Right cardiac atrium (tissue), 5 donors: Measurements from ENCODE around the gene SLC1A7. TPM values are rescaled to one million over a fixed set of nuclear protein-coding genes. Genes with fewer than 3 reads are reported as not detected.

Experiments
- ATAC-seq, 2 donors: fragments of 200-7000 bp; cut with Tn5 transposase; one replicate each; pipeline versions ENCODE4 v1.8.0 to v1.9.1; 2020; ENCODE audit warnings: moderate library complexity in 2 of 2, mild to moderate bottlenecking in 1 of 2
- DNase-seq, 3 donors: peaks; one replicate each; pipeline ENCODE4 v3.0.0-alpha.2; 2020
- H3K27ac ChIP-seq: one replicate; pipeline ENCODE4 v1.5.1; 2013; ENCODE audit warnings: mild to moderate bottlenecking, low read length, control low read depth, moderate library complexity
- H3K27me3 ChIP-seq: one replicate; pipeline ENCODE4 v1.6.1; 2013; ENCODE audit not compliant: control insufficient read depth, insufficient read depth
- H3K4me1 ChIP-seq: one replicate; pipeline ENCODE4 v1.6.1; 2013; ENCODE audit warnings: low read length; ENCODE audit not compliant: control insufficient read depth, insufficient read depth
- H3K4me3 ChIP-seq: one replicate; pipeline ENCODE4 v1.5.1; 2013; ENCODE audit warnings: low read length, control low read depth
- H3K9me3 ChIP-seq: one replicate; pipeline ENCODE4 v1.6.1; 2013; ENCODE audit warnings: low read length; ENCODE audit not compliant: control insufficient read depth
- WGBS: extraction: QIAGEN DNeasy Blood & Tissue Kit; methylation state at CpG from one replicate; pipeline ENCODE4 v1.1.7; 2013; 5-methylcytosine and 5-hydroxymethylcytosine counted together
- intact Hi-C, 4 donors: fragments of 100-400 bp; cut with DNase I; formaldehyde crosslinking; loops; one replicate each; pipeline versions ENCODE4 v1.11.0 to v1.14.0; 2022 to 2023
- polyA plus RNA-seq: library from polyadenylated mRNA; stranded (reverse); fragments of 200-250 nt; gene quantifications from one replicate; pipeline ENCODE4 v1.2.3, GENCODE V29; 2013
- total RNA-seq, 4 donors: library from RNA; stranded (reverse); fragmentation: NEBNext Ultra II Directional; extraction: Animal tissue kit (Norgen Biotek cat#: 25700); gene quantifications; one replicate each; pipeline ENCODE4 v1.2.1, GENCODE V29; 2021
- donor health status: healthy with polysubstance abuse.
- donor health status: DM: no; HTN: yes; CAD: no.
- donor health status: DM: no; HTN: no; CAD: no.
- donor health status: DM: no; HTN: yes; CAD: no; lungs with severe emphysema.
- donor health status: DM: yes; HTN: yes; CAD: no.

SLC1A7 gene
- total and polyA plus RNA-seq, 5 donors: 0.57 to 1.8 (median 0.72) TPM

GRCh38 chr1:53073287-53073686, 69.2 kb downstream of the SLC1A7 start:
- Histone ChIP-seq H3K4me1 (no peaks in the 10 kb centered on the region), H3K9me3 (no peaks in the 10 kb centered on the region), H3K27me3 (no peaks in the 10 kb centered on the region), H3K4me3 (no peak overlapping the region), H3K27ac (no peak overlapping the region)
- DNase-seq (peak in 1 of 3 donors; percentile 21), ATAC-seq (no peak)
- WGBS: 89% methylated on average over 7 of the region's 7 CpGs
- intact Hi-C loops: no loop called here

GRCh38 chr1:53071915-53072314, 70.5 kb downstream of the SLC1A7 start:
- Histone ChIP-seq H3K4me1 (peaks cover 2% of the 10 kb centered on the region), H3K27ac (no peak overlapping the region), H3K4me3 (no peak overlapping the region), H3K27me3 (no peaks in the 10 kb centered on the region), H3K9me3 (no peaks in the 10 kb centered on the region)
- WGBS: 90% methylated on average over 1 of the region's 1 CpG
- DNase-seq: no peak
- no peak for ATAC-seq
- intact Hi-C loops: no loop called here

DNA sequence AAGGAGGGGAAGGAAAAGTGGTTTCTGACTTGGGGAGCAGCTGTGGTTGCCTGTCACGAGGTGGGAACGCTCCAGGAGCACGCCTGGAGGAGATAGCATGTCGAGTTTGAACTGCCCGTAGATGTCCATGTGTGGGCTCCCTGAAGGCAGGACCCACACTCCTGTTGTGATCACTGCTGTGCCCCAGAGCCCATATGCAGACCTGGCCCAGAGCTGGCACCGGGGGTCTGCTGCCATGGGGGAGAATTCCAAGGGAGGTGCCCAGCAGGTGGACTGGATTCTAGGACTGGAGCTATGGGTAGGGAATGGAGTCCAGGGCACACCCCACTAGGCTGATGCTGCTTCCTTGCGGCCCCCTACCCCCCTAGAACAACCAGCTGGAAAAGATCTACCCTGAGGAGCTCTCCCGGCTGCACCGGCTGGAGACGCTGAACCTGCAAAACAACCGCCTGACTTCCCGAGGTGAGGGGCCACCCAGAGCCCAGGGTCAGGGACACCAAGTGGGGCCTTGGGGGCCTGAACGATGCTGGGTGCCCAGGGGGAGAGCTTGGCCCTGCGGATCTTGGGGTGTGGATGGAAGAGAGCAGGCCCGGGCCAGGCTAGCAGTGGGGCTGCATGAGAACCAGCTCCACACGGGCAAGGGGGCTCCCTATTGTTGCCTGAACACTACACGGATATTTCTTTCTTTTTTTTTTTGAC, 71.1 kb downstream of the SLC1A7 start:
- WGBS: 88% methylated on average over 17 of the region's 17 CpGs
- intact Hi-C loops: no loop called here
- no peak overlapping the region for H3K4me3 ChIP-seq
- H3K9me3 ChIP-seq: no peaks in the 10 kb centered on the region
- H3K4me1 ChIP-seq: peaks cover 2% of the 10 kb centered on the region
- no peak overlapping the region for H3K27ac ChIP-seq
- DNase-seq (peak in 1 of 3 donors; percentile 43), ATAC-seq (no peak)
- H3K27me3 ChIP-seq: no peaks in the 10 kb centered on the region

DNA sequence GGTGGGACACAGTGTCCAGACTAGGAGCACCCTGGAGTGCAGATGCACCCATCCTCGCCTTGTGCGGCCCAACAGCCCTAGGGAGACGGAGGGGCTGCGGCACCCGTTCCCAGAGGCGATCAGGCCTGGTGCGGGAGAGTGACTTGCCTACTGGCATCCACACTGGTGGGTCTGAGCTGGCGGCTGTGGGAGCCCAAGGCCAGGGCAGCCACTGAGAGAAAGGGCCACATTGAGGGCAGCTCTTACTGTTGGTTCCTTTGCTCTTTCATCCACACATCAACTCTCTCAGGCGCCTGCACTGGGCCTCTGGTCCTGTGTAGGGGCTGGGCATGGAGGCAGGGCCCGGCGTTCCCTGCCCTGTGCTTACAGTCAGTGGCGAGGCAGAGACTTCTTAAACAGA, 71.8 kb downstream of the SLC1A7 start:
- Histone ChIP-seq H3K4me3 (no peak overlapping the region), H3K27ac (no peak overlapping the region), H3K9me3 (no peaks in the 10 kb centered on the region), H3K4me1 (peaks cover 2% of the 10 kb centered on the region), H3K27me3 (no peaks in the 10 kb centered on the region)
- DNase-seq: peak in 1 of 3 donors; percentile 48
- WGBS: 95% methylated on average over 12 of the region's 12 CpGs
- no peak for ATAC-seq
- intact Hi-C loops: no loop called here

GRCh38 chr1:53069663-53070327, 72.6 kb downstream of the SLC1A7 start:
- Histone ChIP-seq H3K4me1 (peaks cover 2% of the 10 kb centered on the region), H3K9me3 (no peaks in the 10 kb centered on the region), H3K27me3 (no peaks in the 10 kb centered on the region), H3K4me3 (no peak overlapping the region), H3K27ac (no peak overlapping the region)
- ATAC-seq (no peak), DNase-seq (peak in 1 of 3 donors; percentile 51)
- intact Hi-C loops: loop anchor here in 1 of 4 donors (10.0 kb wide), 1 partner anchor 55 kb away; no protein-coding TSS in a partner anchor
- WGBS: 92% methylated on average over 31 of the region's 31 CpGs

GRCh38 chr1:53069265-53069662, 73.2 kb downstream of the SLC1A7 start:
- Histone ChIP-seq H3K9me3 (no peaks in the 10 kb centered on the region), H3K27me3 (no peaks in the 10 kb centered on the region), H3K4me1 (peaks cover 2% of the 10 kb centered on the region), H3K27ac (no peak overlapping the region), H3K4me3 (no peak overlapping the region)
- ATAC-seq (no peak), DNase-seq (peak in 1 of 3 donors; percentile 12)
- 88% methylated on average over 7 of the region's 7 CpGs for WGBS
- intact Hi-C loops: loop anchor here in 1 of 4 donors (10.0 kb wide), 1 partner anchor 54 kb away; no protein-coding TSS in a partner anchor

DNA sequence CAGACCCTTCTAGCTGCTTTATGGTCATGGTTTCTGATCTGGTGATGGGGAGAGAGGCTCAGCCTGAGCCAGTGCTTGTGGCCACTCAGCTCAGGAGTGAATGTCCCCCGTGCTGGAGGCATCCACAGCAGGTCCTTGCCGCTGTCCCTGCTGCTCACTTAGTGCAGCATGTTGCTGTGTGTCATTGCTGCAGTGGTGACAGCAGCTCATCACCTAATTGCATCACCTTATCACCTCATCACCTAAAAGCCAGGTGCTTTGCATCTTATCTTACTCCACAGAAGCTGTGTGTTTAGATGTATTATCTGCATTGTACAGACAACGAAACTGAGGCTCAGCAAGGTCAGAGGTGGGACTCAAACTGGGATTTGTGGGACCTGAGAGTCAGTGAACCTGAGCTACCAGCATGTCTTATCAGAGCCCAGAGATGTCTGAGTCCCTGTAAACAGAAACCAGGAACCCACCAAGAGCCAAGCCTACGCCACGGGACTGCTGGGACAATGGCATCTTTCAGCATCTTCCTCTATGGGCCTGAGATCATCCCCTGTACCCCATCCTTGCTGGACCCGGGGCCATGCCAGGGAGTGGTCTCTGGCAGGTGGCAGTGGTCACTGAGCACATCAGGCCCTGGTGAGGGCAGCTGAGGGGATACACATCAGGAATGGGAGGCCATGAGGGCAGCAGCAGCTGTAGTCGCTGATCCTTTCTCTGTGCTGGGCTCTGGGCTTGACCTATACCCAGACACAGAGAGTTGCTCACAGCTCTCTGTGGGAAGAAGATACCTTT, 73.9 kb downstream of the SLC1A7 start:
- H3K27me3 ChIP-seq: no peaks in the 10 kb centered on the region
- intact Hi-C loops: loop anchor here in 1 of 4 donors (10.0 kb wide), 1 partner anchor 54 kb away; no protein-coding TSS in a partner anchor
- ATAC-seq (no peak), DNase-seq (peak in 1 of 3 donors; percentile 36)
- H3K27ac ChIP-seq: no peak overlapping the region
- peaks cover 2% of the 10 kb centered on the region for H3K4me1 ChIP-seq
- no peaks in the 10 kb centered on the region for H3K9me3 ChIP-seq
- H3K4me3 ChIP-seq: no peak overlapping the region
- 92% methylated on average over 7 of the region's 7 CpGs for WGBS

- intact Hi-C loops: loop anchor here in 1 of 4 donors (10.0 kb wide), 1 partner anchor 53 kb away; no protein-coding TSS in a partner anchor
- H3K27me3 ChIP-seq: no peaks in the 10 kb centered on the region
- no peak overlapping the region for H3K27ac ChIP-seq
- H3K4me1 ChIP-seq: peaks cover 2% of the 10 kb centered on the region
- WGBS: 88% methylated on average over 2 of the region's 2 CpGs
- no peak for ATAC-seq
- no peak for DNase-seq
- no peaks in the 10 kb centered on the region for H3K9me3 ChIP-seq
- H3K4me3 ChIP-seq: no peak overlapping the region
Observed at GRCh38 chr1:53067886-53068285, 74.6 kb downstream of the SLC1A7 start.

- no peak for ATAC-seq
- no peak overlapping the region for H3K4me3 ChIP-seq
- no peaks in the 10 kb centered on the region for H3K27me3 ChIP-seq
- H3K4me1 ChIP-seq: peaks cover 2% of the 10 kb centered on the region
- H3K27ac ChIP-seq: no peak overlapping the region
- WGBS: 70% methylated on average over 13 of the region's 13 CpGs
- H3K9me3 ChIP-seq: no peaks in the 10 kb centered on the region
- intact Hi-C loops: loop anchor here in 1 of 4 donors (10.0 kb wide), 1 partner anchor 52 kb away; no protein-coding TSS in a partner anchor
- peak in 1 of 3 donors; percentile 49 for DNase-seq
Observed at GRCh38 chr1:53066891-53067738, 75.3 kb downstream of the SLC1A7 start.

GRCh38 chr1:53066488-53066887, 76.0 kb downstream of the SLC1A7 start:
- Histone ChIP-seq H3K9me3 (no peaks in the 10 kb centered on the region), H3K4me3 (no peak overlapping the region), H3K27ac (no peak overlapping the region), H3K4me1 (peaks cover 2% of the 10 kb centered on the region), H3K27me3 (no peaks in the 10 kb centered on the region)
- intact Hi-C loops: loop anchor here in 1 of 4 donors (10.0 kb wide), 1 partner anchor 52 kb away; no protein-coding TSS in a partner anchor
- 39% methylated on average over 6 of the region's 6 CpGs for WGBS
- ATAC-seq (peak; percentile 20 to 31), DNase-seq (peak in 1 of 3 donors; percentile 77)
